Adipocyte (in vitro differentiated cells): ENCODE measurements around the gene HS6ST1.

ENCODE experiments used
- DNase-seq: peaks from one replicate; pipeline ENCODE4 v3.0.0-alpha.2; 2015; ENCODE audit warnings: low read depth
- H3K27me3 ChIP-seq: replicated peaks from 2 replicates; pipeline ENCODE4 v1.7.0; 2013; ENCODE audit warnings: mild to moderate bottlenecking, low read length, moderate library complexity; ENCODE audit not compliant: control insufficient read depth, insufficient read depth
- H3K36me3 ChIP-seq: 2 replicates; pipeline ENCODE4 v1.7.0; 2013; ENCODE audit warnings: low read length, mild to moderate bottlenecking, moderate library complexity; ENCODE audit not compliant: control insufficient read depth, insufficient read depth, severe bottlenecking
- H3K4me1 ChIP-seq: 2 replicates; pipeline ENCODE4 v1.7.0; 2013; ENCODE audit warnings: mild to moderate bottlenecking, low read length, moderate library complexity; ENCODE audit not compliant: control insufficient read depth, insufficient read depth
- H3K4me3 ChIP-seq: 2 replicates; pipeline ENCODE4 v1.7.0; 2013; ENCODE audit warnings: mild to moderate bottlenecking, low read length, moderate library complexity
- H3K9ac ChIP-seq: 2 replicates; pipeline ENCODE4 v1.7.0; 2013; ENCODE audit warnings: mild to moderate bottlenecking, low read length, moderate library complexity
- H3K9me3 ChIP-seq: 2 replicates; pipeline ENCODE4 v1.7.0; 2013; ENCODE audit warnings: mild to moderate bottlenecking, low read length, moderate library complexity; ENCODE audit not compliant: control insufficient read depth

HS6ST1 gene

GRCh38 chr2:128305555-128306080 lies 13.1 kb downstream of the HS6ST1 start:
- H3K9me3 ChIP-seq, result no peaks in the 10 kb centered on the region
- H3K36me3 ChIP-seq, result no peaks in the 10 kb centered on the region
- peaks cover 66% of the 10 kb centered on the region for H3K4me1 ChIP-seq
- no peaks in the 10 kb centered on the region for H3K27me3 ChIP-seq
- peak overlapping the region; percentile 39 for H3K4me3 ChIP-seq
- DNase-seq, result peak; percentile 35
- peak overlapping the region; percentile 83 for H3K9ac ChIP-seq

DNA sequence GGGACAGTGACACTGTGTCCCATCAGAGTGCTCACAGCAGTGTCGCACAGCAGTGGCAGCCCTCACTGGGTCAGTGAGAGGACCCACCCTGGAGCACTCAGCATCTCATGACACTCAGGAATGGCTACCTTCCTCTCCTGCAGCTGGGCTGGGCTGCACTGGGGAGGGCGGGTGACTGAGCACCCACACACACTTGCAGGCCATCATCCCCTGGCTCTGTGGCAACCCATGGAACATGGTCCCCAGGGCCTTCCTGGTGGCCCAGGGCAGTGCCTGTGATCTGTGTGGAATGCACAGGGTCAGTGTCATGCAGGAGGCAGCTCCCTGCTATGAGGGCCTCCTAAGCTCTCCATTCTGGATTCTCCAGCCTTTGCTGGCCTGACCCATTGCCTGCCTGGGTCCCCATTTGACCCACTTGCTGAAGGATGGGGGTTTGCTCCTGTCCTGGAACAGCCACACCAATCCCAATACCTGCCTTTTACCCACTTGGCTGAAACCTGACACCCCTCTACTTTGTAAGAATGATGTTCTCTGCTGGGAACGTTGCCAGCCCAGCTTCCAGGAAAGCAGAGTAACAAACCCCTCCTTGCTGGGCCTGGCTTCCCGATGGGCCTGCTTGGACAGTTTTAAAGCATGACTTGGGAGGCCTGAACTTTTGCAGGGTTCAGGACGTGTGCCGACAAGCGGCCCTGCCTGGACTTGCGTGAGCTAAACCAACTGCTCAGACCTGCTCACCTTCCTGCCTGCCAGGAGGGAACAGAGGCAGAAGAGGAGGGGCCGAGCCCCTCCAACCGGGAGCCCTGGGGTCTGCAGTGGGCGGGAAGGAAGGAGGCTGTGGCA lies 13.7 kb downstream of the HS6ST1 start:
- Histone ChIP-seq H3K9ac (peak overlapping the region; percentile 83), H3K27me3 (no peaks in the 10 kb centered on the region), H3K4me1 (peaks cover 72% of the 10 kb centered on the region), H3K36me3 (no peaks in the 10 kb centered on the region), H3K9me3 (no peaks in the 10 kb centered on the region), H3K4me3 (peak overlapping the region; percentile 39)
- DNase-seq, result peak; percentile 90

DNA sequence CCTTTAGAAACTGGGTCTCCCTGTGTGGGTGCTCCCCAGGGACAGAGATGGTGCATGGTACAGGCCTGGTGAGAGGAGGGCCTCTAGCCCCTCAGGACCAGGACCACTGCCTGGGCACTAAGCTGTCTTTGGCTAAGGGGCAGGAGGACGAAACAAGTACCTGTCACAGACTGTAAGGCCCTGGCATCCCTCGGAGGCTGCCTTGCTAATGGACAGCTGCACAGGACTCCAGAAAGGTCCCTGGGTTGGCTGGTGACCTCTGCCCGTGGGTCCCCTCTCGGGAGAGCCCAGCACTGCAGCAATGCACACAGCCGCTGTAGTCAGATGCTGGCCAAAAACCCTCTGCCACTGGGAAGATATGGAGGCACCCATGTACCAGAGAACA lies 14.3 kb downstream of the HS6ST1 start:
- Histone ChIP-seq H3K9ac (no peak overlapping the region), H3K4me1 (peaks cover 72% of the 10 kb centered on the region), H3K36me3 (no peaks in the 10 kb centered on the region), H3K9me3 (no peaks in the 10 kb centered on the region), H3K4me3 (no peak overlapping the region), H3K27me3 (no peaks in the 10 kb centered on the region)
- DNase-seq, result no peak

- no peak overlapping the region for H3K9ac ChIP-seq
- no peak for DNase-seq
- H3K36me3 ChIP-seq, result no peaks in the 10 kb centered on the region
- no peaks in the 10 kb centered on the region for H3K27me3 ChIP-seq
- H3K9me3 ChIP-seq, result no peaks in the 10 kb centered on the region
- no peak overlapping the region for H3K4me3 ChIP-seq
- peaks cover 72% of the 10 kb centered on the region for H3K4me1 ChIP-seq
Observed at GRCh38 chr2:128303911-128304310, 14.8 kb downstream of the HS6ST1 start.

DNA sequence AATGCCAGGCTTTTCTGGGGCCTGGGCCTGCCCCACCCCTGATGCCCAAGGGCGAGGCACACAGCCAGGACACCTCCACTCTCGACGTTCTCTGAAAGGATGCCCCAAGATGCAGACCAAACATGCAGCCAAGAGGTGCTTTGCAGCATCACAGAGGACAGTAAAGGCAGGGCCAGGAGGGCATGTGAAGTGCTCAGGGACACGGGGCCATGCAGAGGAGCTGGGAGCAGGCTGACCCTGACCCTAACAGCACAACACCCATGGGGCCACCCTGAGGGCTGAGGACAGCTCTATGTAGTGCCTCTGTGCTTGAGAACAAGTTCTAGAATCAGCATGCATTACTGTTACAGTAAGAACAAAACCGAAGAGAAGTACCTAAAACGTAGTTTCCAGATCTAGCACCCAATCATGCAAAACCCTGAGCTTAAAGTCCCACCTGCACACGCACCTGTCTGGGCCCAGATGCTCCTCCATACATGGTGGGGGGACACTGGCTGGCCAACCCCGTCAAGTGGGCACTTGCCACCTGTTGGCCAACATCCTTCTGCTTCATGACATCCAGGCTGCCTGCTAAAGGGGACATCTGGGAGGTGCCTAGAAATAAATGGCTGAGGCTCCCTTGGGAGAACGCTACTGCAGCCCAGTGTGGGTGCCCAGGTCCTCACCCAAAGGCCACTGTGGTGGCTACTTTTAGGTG lies 15.4 kb downstream of the HS6ST1 start:
- no peak overlapping the region for H3K4me3 ChIP-seq
- H3K4me1 ChIP-seq, result peaks cover 72% of the 10 kb centered on the region
- no peaks in the 10 kb centered on the region for H3K9me3 ChIP-seq
- no peaks in the 10 kb centered on the region for H3K36me3 ChIP-seq
- no peak overlapping the region for H3K9ac ChIP-seq
- DNase-seq, result no peak
- H3K27me3 ChIP-seq, result no peaks in the 10 kb centered on the region

GRCh38 chr2:128302744-128303067 lies 16.0 kb downstream of the HS6ST1 start:
- no peak overlapping the region for H3K4me3 ChIP-seq
- no peak for DNase-seq
- H3K4me1 ChIP-seq, result peaks cover 72% of the 10 kb centered on the region
- no peak overlapping the region for H3K9ac ChIP-seq
- no peaks in the 10 kb centered on the region for H3K27me3 ChIP-seq
- H3K36me3 ChIP-seq, result no peaks in the 10 kb centered on the region
- no peaks in the 10 kb centered on the region for H3K9me3 ChIP-seq

- Histone ChIP-seq H3K9me3 (no peaks in the 10 kb centered on the region), H3K27me3 (no peaks in the 10 kb centered on the region), H3K36me3 (no peaks in the 10 kb centered on the region), H3K4me3 (no peak overlapping the region), H3K4me1 (peaks cover 68% of the 10 kb centered on the region), H3K9ac (peak overlapping the region; percentile 47)
- no peak for DNase-seq
Observed at GRCh38 chr2:128302011-128302743, 16.5 kb downstream of the HS6ST1 start.

DNA sequence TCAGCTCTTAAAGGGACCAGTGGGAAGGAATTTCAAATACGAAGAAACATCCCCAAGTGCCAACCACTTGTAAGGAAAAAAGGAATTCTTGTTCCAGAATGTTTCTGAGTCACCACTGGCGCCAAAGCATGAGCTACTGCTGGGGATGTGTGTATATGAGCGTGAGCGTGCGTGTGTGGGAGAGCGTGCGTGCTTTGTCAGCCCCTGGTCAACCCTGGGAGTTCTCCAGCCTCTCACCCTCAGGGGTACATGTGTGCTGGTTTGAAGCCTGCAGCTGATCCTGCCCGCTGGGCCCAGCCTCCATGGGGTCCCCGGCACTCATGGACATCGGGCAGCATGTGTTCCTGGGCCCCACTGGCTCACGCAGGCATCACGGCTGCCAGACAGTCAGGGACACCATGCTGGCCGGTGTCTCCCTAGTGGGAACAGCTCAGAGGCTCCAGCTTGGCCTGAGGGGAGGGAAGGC lies 17.1 kb downstream of the HS6ST1 start:
- no peaks in the 10 kb centered on the region for H3K36me3 ChIP-seq
- H3K27me3 ChIP-seq, result no peaks in the 10 kb centered on the region
- no peaks in the 10 kb centered on the region for H3K9me3 ChIP-seq
- no peak overlapping the region for H3K4me3 ChIP-seq
- DNase-seq, result peak; percentile 92
- peak overlapping the region; percentile 75 for H3K9ac ChIP-seq
- H3K4me1 ChIP-seq, result peaks cover 62% of the 10 kb centered on the region

GRCh38 chr2:128301021-128301420 lies 17.6 kb downstream of the HS6ST1 start:
- peak overlapping the region; percentile 75 for H3K9ac ChIP-seq
- H3K4me3 ChIP-seq, result no peak overlapping the region
- DNase-seq, result no peak

DNA sequence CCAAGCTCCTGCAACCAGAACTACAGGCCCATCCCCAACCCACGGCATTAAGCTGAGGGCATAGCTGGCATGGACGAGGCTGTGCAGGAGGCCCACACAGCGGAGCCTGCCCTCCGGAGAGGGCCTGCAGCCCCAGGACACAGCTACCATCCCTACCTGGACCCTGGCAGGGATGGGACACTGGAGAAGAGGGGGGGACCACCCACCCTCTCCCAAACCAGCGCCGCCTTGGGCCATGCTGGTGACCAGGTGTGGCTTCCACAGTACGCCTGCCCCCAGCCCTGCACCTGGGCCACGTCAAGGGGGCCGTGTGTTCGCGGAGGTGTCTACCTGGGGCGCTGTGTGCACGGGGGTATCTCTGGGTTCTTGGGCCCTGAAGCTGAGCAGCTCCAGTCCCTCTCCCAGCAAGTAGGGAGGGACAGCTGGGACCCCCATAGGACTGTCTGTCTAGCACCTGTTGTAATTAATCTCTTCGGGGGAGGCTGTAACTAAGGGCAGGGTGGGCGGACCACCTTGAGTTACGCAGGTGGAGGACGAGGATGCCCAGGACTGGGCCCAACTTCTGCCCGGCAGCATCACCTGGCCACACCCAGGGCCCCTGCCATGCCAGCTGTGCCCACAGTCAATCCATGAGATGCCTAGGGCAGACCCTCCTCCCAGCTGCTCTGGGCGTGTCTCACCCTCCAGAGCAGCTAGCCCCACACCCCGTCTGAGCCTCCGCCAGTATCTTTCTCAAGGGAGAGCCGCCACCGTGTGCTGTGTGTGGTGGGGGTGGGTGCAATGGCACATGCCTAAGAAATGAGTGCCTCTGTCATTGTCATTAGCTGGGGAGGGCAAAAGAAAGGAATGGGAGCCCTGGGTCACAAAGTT lies 18.3 kb downstream of the HS6ST1 start:
- Histone ChIP-seq H3K27me3 (no peaks in the 10 kb centered on the region), H3K36me3 (no peaks in the 10 kb centered on the region), H3K4me1 (peaks cover 51% of the 10 kb centered on the region), H3K4me3 (no peak overlapping the region), H3K9ac (peak overlapping the region; percentile 75), H3K9me3 (no peaks in the 10 kb centered on the region)
- DNase-seq, result no peak

More at GRCh38 chr2:128301021-128301420, 17.6 kb downstream of the HS6ST1 start:
- Histone ChIP-seq H3K27me3 (no peaks in the 10 kb centered on the region), H3K36me3 (no peaks in the 10 kb centered on the region), H3K4me1 (peaks cover 57% of the 10 kb centered on the region), H3K9me3 (no peaks in the 10 kb centered on the region)
